Activated CD4-positive, alpha-beta T cell treated with anti-CD3 and anti-CD28 coated beads, Interleukin-2, amount 10 ng/mL, durations not matched to agents 24 days and 14 days (primary cell): Measurements from ENCODE around the gene EBF4. TPM values are rescaled to one million over a fixed set of nuclear protein-coding genes. Genes with fewer than 3 reads are reported as not detected.

Experiments
- total RNA-seq: library from RNA; stranded (reverse); gene quantifications from 2 replicates; pipeline ENCODE4 v1.2.3, GENCODE V29; 2022

EBF4 gene
- total RNA-seq, 1 donor from 2014 or later = 7.6 TPM

Other genes starting within 250 kb of the EBF4 start
- gene SNRPB, start 222.0 kb upstream of the EBF4 start, total RNA-seq = 567 and 568 TPM in 2 replicates
- 18.9 and 21.4 TPM in 2 replicates for gene ZNF343, start 183.9 kb upstream of the EBF4 start, total RNA-seq
- not detected in 2 replicates for gene TMC2, start 156.2 kb upstream of the EBF4 start, total RNA-seq
- gene NOP56, start 40.1 kb upstream of the EBF4 start, total RNA-seq = 884 and 899 TPM in 2 replicates
- 121 and 127 TPM in 2 replicates for gene IDH3B, start 28.6 kb upstream of the EBF4 start, total RNA-seq
- 0.14 and 0.38 TPM in 2 replicates for gene CPXM1, start 107.8 kb downstream of the EBF4 start, total RNA-seq
- gene C20orf141, start 122.2 kb downstream of the EBF4 start, total RNA-seq = not detected in 2 replicates
- not detected in 2 replicates for gene TMEM239, start 123.6 kb downstream of the EBF4 start, total RNA-seq
- gene PCED1A, start 147.9 kb downstream of the EBF4 start, total RNA-seq = 23.4 and 26.1 TPM in 2 replicates
- 44.3 and 44.9 TPM in 2 replicates for gene VPS16, start 148.0 kb downstream of the EBF4 start, total RNA-seq
- 66.5 and 71.5 TPM in 2 replicates for gene PTPRA, start 180.7 kb downstream of the EBF4 start, total RNA-seq